ENCODE results near the gene FSTL1. TPM values are rescaled to one million over a fixed set of nuclear protein-coding genes. Genes with fewer than 3 reads are reported as not detected.

Gene FSTL1
- total RNA-seq, 4 donors from 2014 or later = 311 to 1,355 (median 418) TPM

DNA sequence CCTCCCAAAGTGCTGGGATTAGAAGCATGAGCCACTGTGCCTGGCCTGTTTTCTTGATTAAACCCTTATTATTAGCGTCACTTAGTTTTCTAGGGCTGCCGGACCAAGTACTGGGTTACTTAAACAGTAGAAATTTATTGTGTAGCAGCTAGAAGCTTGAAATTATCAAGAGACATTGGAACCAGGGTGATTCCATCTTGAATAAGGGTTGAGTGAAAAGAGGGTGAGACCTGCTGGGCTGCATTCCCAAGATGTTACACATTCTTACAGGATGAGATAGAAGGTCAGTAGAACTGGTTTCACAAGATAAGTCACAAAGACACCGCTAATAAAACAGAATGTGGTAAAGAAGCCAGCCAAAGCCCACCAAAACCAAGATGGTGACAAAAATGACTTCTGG, 18.6 kb upstream of the FSTL1 start:
- Histone ChIP-seq H3K4me1 (peaks cover 0 to 3% of the 10 kb centered on the region in 2 donors), H3K4me3 (no peak overlapping the region), H3K9me3 (no peaks in the 10 kb centered on the region), H3K27ac (no peak overlapping the region), H3K36me3 (no peaks in the 10 kb centered on the region), H3K27me3 (no peaks in the 10 kb centered on the region)
- TF ChIP-seq POLR2A (IDR thresholded peaks at IDR 0.05) = no peak
- TF ChIP-seq, protein P1, sequence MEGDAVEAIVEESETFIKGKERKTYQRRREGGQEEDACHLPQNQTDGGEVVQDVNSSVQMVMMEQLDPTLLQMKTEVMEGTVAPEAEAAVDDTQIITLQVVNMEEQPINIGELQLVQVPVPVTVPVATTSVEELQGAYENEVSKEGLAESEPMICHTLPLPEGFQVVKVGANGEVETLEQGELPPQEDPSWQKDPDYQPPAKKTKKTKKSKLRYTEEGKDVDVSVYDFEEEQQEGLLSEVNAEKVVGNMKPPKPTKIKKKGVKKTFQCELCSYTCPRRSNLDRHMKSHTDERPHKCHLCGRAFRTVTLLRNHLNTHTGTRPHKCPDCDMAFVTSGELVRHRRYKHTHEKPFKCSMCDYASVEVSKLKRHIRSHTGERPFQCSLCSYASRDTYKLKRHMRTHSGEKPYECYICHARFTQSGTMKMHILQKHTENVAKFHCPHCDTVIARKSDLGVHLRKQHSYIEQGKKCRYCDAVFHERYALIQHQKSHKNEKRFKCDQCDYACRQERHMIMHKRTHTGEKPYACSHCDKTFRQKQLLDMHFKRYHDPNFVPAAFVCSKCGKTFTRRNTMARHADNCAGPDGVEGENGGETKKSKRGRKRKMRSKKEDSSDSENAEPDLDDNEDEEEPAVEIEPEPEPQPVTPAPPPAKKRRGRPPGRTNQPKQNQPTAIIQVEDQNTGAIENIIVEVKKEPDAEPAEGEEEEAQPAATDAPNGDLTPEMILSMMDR (IDR thresholded peaks at IDR 0.05) = no peak
- DNase-seq = no peak
- intact Hi-C loops (cut with DNase I; ENCODE audit: low total_unique reads) = no loop called here

DNA sequence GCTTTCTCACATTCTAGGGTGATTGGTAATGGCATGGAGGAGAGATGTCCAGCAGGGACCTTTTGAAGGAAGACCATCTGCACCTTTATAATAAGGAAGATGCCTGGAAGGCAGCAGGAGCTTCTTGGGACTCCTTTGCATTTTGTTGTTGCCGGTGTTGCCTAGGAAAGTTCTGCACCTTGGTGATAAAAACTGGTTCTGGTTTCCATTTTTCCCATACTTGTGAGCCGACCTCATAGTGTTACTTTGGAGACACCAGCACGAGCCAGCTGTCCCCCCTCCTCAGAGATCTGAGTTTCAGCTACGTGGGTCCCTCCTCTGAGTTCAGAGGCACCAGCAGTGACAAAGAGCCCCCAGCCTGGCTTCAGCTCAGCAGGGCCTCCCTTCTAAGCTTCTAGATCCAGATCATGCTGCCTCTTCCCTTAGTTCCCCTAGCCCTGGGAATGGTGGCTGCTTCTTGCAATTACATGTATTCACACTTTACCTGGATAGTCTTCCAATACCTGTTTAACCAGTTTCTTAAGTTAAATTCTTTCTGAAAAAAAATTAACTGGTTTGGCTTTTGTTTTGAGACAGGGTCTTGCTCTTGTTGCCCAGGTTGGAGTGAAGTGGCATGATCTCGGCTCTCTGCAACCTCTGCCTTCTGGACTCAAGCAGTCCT, 18.0 kb upstream of the FSTL1 start:
- H3K4me3 ChIP-seq = no peak overlapping the region
- peaks cover 0 to 3% of the 10 kb centered on the region in 2 donors for H3K4me1 ChIP-seq
- no peak overlapping the region for H3K27ac ChIP-seq
- H3K27me3 ChIP-seq = no peaks in the 10 kb centered on the region
- no peaks in the 10 kb centered on the region for H3K9me3 ChIP-seq
- DNase-seq = no peak
- TF ChIP-seq POLR2A (IDR thresholded peaks at IDR 0.05) = no peak
- TF ChIP-seq, protein P1 (IDR thresholded peaks at IDR 0.05) = no peak
- no peaks in the 10 kb centered on the region for H3K36me3 ChIP-seq
- intact Hi-C loops (cut with DNase I; ENCODE audit: low total_unique reads) = no loop called here

DNA sequence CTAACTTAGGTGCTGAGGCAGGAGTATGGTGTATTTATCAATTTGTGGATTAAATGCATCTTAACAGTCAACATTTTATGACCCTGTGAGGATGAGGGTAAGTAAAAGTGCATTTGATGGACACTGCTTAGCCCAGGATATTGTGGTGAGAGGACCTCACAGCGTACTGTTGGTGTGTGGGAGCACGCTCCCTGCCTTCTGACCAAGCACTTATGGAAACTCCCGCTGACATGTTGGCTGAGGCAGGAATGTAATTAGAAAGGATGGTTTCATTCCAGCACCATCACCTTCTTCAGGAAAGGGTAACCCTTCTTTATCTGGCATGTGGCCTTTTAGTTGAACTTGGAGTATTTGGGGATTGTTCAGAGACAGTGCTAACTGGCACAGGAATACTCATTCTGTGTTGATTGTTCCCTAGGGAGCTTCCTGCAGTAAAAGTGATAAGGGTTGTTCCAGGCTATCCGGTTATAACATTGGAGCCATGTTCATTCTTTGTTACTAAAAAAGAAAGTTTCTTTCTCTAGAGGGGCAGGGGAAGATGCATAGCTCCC, 11.7 kb upstream of the FSTL1 start:
- Histone ChIP-seq H3K36me3 (no peaks in the 10 kb centered on the region), H3K4me3 (no peak overlapping the region), H3K4me1 (no peaks in the 10 kb centered on the region), H3K27ac (no peak overlapping the region), H3K9me3 (no peaks in the 10 kb centered on the region), H3K27me3 (no peaks in the 10 kb centered on the region)
- no peak for DNase-seq
- TF ChIP-seq, protein P1 (IDR thresholded peaks at IDR 0.05) = no peak
- TF ChIP-seq POLR2A (IDR thresholded peaks at IDR 0.05) = no peak
- intact Hi-C loops (cut with DNase I; ENCODE audit: low total_unique reads) = no loop called here

DNA sequence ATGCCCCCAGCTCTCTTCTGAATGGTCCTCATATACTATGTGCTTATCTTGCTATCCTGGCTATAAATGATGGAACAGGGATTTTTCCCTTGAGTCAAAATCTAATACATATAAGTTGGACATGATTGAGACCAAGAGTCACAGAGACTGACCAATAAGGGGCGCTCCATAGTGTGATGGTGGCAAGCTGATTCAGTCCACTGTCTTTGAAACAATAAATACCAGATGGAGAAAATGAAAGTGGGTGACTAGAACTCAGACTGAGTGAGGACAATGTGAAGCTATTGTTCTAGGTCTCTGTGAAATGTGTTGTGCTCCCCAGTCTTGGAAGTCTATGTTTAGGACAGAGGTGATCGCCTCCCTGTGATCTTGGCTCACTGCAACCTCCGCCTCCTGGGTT, 10.6 kb upstream of the FSTL1 start:
- H3K4me1 ChIP-seq = no peaks in the 10 kb centered on the region
- TF ChIP-seq POLR2A (IDR thresholded peaks at IDR 0.05) = no peak
- TF ChIP-seq, protein P1 (IDR thresholded peaks at IDR 0.05) = no peak
- intact Hi-C loops (cut with DNase I; ENCODE audit: low total_unique reads) = no loop called here
- no peaks in the 10 kb centered on the region for H3K27me3 ChIP-seq
- no peak overlapping the region for H3K4me3 ChIP-seq
- no peaks in the 10 kb centered on the region for H3K9me3 ChIP-seq
- no peaks in the 10 kb centered on the region for H3K36me3 ChIP-seq
- H3K27ac ChIP-seq = no peak overlapping the region
- DNase-seq = no peak

DNA sequence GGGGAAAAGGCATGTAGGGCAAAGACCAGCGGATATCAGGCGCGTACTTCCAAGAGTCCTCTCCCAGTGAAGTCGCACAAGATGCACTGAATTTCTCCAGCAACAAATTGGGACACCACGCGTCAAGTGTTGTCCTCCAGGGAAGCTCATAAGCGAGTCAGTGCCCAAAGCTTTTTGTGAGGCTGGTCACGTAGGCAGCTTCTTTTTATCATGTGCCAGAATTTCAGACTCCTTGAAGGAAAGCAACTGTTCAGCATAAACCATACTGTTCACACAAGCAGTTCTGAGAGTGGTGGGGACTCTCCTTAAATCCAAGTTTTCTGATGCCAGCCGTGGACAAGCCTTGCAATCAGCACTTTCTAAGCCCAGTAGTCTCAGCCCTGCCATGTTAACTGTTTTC, 10.1 kb upstream of the FSTL1 start:
- no peaks in the 10 kb centered on the region for H3K27me3 ChIP-seq
- DNase-seq = no peak
- H3K4me1 ChIP-seq = no peaks in the 10 kb centered on the region
- TF ChIP-seq POLR2A (IDR thresholded peaks at IDR 0.05) = no peak
- TF ChIP-seq, protein P1 (IDR thresholded peaks at IDR 0.05) = no peak
- no peak overlapping the region for H3K27ac ChIP-seq
- intact Hi-C loops (cut with DNase I; ENCODE audit: low total_unique reads) = no loop called here
- no peaks in the 10 kb centered on the region for H3K36me3 ChIP-seq
- H3K9me3 ChIP-seq = no peaks in the 10 kb centered on the region
- no peak overlapping the region for H3K4me3 ChIP-seq

All from uterus (tissue), 4 donors.